GM19023 (cell line): ENCODE measurements around the gene MBNL2.

Source experiments
- ATAC-seq: cut with Tn5 transposase; IDR thresholded peaks from one replicate; pipeline ENCODE4 v1.9.1; 2021; ENCODE audit warnings: mild to moderate bottlenecking, moderate library complexity; ENCODE audit not compliant: unreplicated experiment

The MBNL2 gene

GRCh38 chr13:97211300-97211699, 10.8 kb upstream of the MBNL2 start:
- no peak for ATAC-seq

GRCh38 chr13:97212004-97212403, 10.1 kb upstream of the MBNL2 start:
- ATAC-seq: no peak

GRCh38 chr13:97212601-97213040, 9.5 kb upstream of the MBNL2 start:
- ATAC-seq: peak; percentile 63

- no peak for ATAC-seq
These were observed 7.2 kb upstream of the MBNL2 start for GRCh38 chr13:97214921-97215320.

- no peak for ATAC-seq
These were observed 6.8 kb upstream of the MBNL2 start for GRCh38 chr13:97215325-97215724.

GRCh38 chr13:97219226-97219625, 2.9 kb upstream of the MBNL2 start:
- ATAC-seq: no peak

GRCh38 chr13:97220151-97220900, 1.8 kb upstream of the MBNL2 start:
- no peak for ATAC-seq

GRCh38 chr13:97221046-97221445, 1.1 kb upstream of the MBNL2 start:
- ATAC-seq: no peak

GRCh38 chr13:97221466-97221865, 667 bp upstream of the MBNL2 start:
- no peak for ATAC-seq

- ATAC-seq: no peak
These were observed 1.0 kb downstream of the MBNL2 start for GRCh38 chr13:97223037-97223710.

GRCh38 chr13:97223711-97224541, 1.8 kb downstream of the MBNL2 start:
- ATAC-seq: no peak

GRCh38 chr13:97224544-97225300, 2.6 kb downstream of the MBNL2 start:
- ATAC-seq: no peak

- no peak for ATAC-seq
These were observed 3.4 kb downstream of the MBNL2 start for GRCh38 chr13:97225533-97225932.

- no peak for ATAC-seq
These were observed 3.9 kb downstream of the MBNL2 start for GRCh38 chr13:97226013-97226412.

GRCh38 chr13:97226788-97227627, 4.9 kb downstream of the MBNL2 start:
- peak; percentile 36 for ATAC-seq

GRCh38 chr13:97228850-97229521, 6.9 kb downstream of the MBNL2 start:
- no peak for ATAC-seq

- no peak for ATAC-seq
These were observed 7.6 kb downstream of the MBNL2 start for GRCh38 chr13:97229699-97230098.

- no peak for ATAC-seq
These were observed 9.1 kb downstream of the MBNL2 start for GRCh38 chr13:97231118-97231828.

GRCh38 chr13:97231829-97232196, 9.7 kb downstream of the MBNL2 start:
- ATAC-seq: no peak
